HG02759 (cell line): ENCODE data around the gene METTL15.
"Not testable (repeated sequence)": the region's sequence is repeated elsewhere in the genome, so short reads cannot be mapped to it uniquely, and the experiment has no call there.

ENCODE experiments used
- ATAC-seq: cut with Tn5 transposase; IDR thresholded peaks from one replicate; pipeline ENCODE4 v1.9.1; 2021; ENCODE audit warnings: mild to moderate bottlenecking, moderate library complexity; ENCODE audit not compliant: unreplicated experiment

METTL15 gene

GRCh38 chr11:28289444-28289843 is 181.3 kb downstream of the METTL15 start:
- ATAC-seq, result no peak

GRCh38 chr11:28290995-28291394 is 182.8 kb downstream of the METTL15 start:
- not testable (repeated sequence) for ATAC-seq

DNA sequence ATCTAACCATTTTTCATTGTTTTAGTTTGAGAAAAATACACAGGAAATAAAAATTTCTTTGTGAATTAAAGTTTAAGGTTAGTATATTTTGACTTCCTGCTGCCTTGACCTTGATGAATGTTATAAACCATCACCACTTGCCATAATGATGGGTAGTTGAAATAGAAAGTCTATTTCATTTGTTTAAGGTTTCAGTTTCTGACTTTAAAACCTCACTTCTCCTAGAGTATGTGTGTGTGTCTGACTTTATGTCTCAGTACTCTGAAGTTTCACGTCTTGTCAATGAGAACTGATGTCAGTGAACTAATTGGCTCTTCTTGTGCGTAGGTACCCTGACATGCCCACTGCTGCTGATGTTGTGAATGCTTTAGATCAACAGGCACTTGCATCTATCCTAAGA is 188.2 kb downstream of the METTL15 start:
- peak; percentile 94 for ATAC-seq

GRCh38 chr11:28298209-28298608 is 190.0 kb downstream of the METTL15 start:
- ATAC-seq, result no peak

GRCh38 chr11:28303477-28304191 is 195.4 kb downstream of the METTL15 start:
- no peak for ATAC-seq

- ATAC-seq, result no peak
Observed at GRCh38 chr11:28315440-28315839, 207.3 kb downstream of the METTL15 start.

- ATAC-seq, result no peak
Observed at GRCh38 chr11:28318871-28319270, 210.7 kb downstream of the METTL15 start.

- no peak for ATAC-seq
Observed at GRCh38 chr11:28323621-28324020, 215.4 kb downstream of the METTL15 start.

- ATAC-seq, result peak; percentile 67
Observed at GRCh38 chr11:28332393-28332792, 224.2 kb downstream of the METTL15 start.

DNA sequence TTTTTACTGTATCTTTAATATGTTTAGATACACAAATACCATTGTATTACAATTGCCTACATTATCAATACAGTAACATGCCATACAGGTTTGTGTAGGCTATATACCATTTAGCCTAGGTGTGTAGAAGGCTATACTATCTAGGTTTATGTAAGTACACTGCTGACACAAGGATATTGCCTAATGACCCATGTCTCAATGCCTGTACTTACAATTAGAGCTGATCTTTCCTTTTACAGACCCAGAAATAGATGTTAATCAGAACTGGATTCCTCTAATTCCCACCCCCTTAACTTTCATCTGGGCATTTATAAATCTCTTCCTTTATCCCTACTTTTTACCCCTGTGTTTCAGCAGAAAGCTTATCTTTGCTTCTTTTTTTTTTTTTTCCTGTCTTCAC is 229.5 kb downstream of the METTL15 start:
- no peak for ATAC-seq

DNA sequence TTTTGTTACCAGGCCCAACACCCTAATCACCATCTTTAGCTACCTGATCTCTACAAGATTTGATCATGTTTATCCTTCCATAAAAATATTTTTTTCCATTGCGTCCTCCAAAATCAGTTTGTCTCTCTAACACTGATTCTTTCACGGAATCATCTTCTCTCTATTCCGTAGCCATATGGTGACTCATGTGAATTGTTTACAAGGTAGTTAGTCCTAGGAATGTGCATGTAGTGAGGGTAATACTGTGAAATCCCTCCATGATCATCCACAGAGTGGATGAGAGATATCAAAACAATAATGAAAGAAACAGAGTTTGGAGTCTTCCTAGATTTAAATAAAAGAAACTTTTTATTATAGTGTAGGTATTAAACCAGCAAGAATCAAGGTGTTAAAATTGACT is 230.2 kb downstream of the METTL15 start:
- no peak for ATAC-seq

DNA sequence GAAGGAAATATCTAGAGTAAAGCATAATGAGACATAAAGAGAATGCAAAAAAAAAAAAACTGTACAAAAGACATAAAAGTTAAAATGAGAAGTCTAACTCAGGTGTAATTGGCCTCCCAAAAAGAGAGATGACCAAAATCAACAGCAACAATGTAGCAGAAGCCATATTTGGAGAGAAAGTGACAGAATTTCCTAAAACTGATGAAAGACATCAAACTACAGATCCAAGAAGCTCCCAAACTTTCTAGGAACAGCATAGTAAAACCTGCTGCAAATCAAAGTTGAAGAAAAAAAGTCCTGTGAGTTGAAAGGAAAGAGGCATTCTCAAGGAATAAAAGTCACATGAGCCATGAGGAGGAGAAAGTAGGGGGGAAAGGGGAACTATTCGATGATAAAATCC is 231.3 kb downstream of the METTL15 start:
- no peak for ATAC-seq

GRCh38 chr11:28342716-28343115 is 234.5 kb downstream of the METTL15 start:
- ATAC-seq, result no peak

DNA sequence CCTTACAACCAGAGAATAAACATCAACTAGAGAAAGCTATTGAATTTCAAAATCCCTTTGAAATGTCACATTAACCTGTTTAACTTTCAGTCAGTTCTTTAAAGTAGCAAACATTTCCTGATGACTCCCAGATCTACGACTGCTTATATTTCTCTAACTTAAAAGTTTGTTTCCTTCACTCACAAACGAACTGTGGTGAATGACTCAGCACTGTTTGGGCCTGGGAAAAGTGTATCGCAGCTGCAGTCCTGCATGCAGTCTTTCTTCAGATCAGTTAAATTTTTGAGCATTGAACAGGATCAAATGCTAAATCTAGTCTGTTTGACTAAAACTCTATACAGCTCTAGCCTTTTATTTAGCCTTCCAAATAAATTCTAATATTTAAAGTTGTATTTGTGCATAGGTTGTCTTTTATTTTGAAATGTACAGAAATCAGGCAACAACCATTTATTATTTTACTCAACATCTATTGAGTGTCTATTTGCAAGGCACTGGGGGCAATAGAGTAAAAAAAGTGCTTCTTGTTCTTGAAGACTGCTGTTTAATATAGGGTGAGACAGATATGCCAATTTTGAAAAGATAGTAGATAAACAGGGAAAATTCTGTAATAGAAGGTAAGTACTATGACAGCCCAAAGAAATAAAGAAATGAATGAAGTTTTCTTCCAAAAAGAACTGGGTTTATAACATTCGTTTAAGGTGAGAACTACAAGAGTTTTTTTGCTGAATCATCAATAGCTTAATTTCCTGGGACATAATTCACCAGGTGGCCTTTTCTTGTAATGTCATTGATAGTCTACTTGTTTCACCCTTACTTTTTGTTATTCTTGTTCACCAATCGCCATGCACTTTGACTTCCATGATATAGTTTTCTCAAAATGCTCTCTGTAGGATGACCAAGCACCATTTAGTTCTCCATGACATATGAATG is 235.4 kb downstream of the METTL15 start:
- ATAC-seq, result no peak

DNA sequence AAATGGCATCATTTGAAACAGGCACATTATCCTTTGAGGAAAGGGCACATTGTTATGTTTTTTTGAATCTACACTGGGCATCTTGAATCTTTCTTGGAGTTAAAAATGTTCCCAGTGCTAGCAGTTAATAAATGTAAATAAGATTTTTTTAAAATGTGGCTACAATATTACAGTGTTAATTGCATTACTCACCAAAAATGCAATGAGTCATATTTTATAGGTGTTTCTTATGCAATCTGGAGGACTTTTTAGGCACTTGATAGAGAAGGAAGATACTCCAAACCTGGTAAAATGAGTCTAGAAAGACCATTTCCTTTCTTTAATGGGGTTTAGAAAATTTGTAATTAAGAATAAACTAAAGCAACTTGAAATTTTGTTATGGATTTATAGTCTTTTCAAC is 238.0 kb downstream of the METTL15 start:
- ATAC-seq, result no peak

DNA sequence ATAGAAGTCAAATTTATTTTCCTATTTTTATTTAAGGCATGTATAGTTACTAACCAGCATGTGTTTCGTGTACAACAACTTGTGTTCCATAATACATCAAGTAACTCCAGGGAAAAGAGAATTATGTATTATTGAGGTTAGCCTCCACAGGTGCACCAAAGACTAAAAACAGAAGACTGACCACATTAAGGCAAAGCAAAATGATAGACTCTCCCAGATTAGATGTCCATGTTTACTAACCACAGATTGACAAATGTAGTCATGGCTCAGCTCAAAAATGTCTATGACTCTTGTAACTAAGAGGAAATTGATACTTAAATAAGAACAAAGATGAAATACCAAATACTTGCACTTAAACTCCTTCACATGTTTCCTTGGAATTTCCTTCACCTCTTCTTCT is 238.5 kb downstream of the METTL15 start:
- ATAC-seq, result no peak

- no peak for ATAC-seq
Observed at GRCh38 chr11:28347371-28347770, 239.2 kb downstream of the METTL15 start.

DNA sequence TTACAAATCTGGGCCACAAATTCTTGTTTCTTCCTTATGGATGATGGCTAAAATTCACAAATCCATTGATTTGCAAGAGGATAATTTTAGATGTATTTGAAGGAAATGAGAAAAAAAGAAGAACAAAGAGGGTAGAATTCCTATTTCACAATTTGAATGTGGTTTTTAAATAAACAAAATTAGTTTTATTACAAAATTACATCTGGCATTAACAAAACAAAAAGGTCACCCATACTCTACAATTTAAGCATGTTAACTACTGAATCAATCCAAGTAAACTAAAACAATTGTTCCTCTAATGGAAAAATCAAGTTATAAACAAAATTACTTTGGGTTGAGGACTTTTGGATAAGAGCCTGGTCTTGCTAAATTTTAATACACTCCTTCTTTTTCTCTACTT is 242.0 kb downstream of the METTL15 start:
- ATAC-seq, result no peak

DNA sequence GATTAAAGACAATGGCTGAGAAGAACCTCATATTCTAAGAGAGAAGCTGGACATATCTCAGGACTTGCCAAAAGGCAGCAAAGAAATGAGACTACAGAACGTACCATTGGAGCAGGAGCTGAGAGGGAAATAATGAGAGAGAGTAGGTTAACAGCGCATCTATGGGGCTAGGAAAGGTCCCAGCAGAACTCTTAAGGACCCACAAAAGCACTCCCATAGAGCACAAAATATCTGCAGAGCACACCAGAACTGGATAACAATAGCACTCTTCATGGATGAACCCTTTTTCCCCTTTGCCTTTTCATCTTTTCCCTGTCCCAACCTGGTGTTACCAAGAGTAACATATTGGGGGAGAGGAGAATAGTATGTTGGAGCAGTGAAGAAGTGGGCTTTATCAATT is 245.8 kb downstream of the METTL15 start:
- ATAC-seq, result no peak

GRCh38 chr11:28366549-28367346 is 258.6 kb downstream of the METTL15 start:
- no peak for ATAC-seq

DNA sequence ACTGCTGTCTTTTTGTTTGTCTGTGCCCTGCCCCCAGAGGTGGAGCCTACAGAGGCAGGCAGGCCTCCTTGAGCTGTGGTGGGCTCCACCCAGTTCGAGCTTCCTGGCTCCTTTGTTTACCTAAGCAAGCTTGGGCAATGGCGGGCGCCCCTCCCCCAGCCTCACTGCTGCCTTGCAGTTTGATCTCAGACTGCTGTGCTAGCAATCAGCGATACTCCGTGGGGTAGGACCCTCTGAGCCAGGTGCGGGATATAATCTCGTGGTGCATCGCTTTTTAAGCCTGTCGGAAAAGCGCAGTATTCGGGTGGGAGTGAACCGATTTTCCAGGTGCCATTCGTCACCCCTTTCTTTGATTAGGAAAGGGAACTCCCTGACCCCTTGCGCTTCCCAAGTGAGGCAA is 269.9 kb downstream of the METTL15 start:
- ATAC-seq, result not testable (repeated sequence)
